ENCODE data around the gene TIRAP.

- no peak for TF ChIP-seq EZH2 (IDR thresholded peaks at IDR 0.05)
- no peak for TF ChIP-seq POLR2AphosphoS5 (IDR thresholded peaks at IDR 0.05; ENCODE audit: borderline replicate concordance, low read depth, low read length)
- no peak for TF ChIP-seq FOXP2 (optimal IDR thresholded peaks at IDR 0.05; ENCODE audit: control extremely low read depth, extremely low read length, insufficient read depth)
Measured at GRCh38 chr11:126262216-126262615, 20.7 kb upstream of the TIRAP start.
